ENCODE data around the gene RSU1. TPM values are rescaled to one million over a fixed set of nuclear protein-coding genes. Genes with fewer than 3 reads are reported as not detected.
"Not testable (repeated sequence)": the region's sequence is repeated elsewhere in the genome, so short reads cannot be mapped to it uniquely, and the experiment has no call there.

Gene RSU1
- total RNA-seq, 1 donor from 2014 or later: 125 TPM

- no peak for DNase-seq (ENCODE audit: low spot score)
These were observed 29.1 kb downstream of the RSU1 start for GRCh38 chr10:16788125-16788524.

DNA sequence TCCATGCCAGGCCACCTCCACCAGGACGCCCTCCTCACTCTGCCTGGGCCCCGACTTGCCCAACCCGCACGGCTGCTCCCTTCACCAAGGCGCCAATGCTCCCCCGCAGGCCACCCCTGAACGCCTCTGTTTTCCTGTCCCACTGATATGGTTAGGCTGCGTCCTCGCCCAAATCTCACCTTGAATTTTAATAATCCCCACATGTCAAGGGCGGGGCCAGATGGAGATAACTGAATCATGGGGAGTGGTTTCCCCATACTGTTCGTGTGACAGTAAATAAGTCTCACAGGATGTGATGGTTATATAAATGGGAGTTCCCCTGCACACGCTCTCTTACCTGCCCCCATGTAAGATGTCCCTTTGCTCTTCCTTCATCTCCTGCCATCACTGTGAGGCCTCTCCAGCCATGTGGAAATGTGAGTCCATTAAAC, 29.8 kb downstream of the RSU1 start:
- DNase-seq (ENCODE audit: low spot score): no peak

DNA sequence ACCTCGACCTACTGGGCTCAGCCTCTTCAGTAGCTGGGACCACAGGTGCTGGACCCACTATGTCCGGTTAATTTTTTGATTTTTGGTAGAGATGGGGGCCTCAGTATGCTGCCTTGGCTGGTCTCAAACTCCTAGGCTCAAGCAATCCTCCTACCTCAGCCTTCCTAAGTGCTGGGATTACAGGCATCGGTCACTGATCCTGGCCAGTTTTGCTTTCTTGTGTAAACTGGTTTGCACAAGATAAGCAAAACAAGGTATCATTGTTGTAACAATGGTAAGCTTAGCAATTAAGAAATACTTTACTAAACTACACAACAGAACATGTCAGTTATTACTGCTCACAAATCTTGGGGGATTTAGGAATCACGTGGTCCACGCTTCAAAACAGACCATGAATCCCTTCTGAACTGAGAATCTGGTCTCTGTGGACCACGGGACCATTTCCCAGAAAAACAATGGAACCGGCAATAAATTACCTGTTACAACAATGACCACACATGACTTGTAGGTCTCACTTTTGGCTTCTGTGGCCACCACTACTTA, 36.8 kb downstream of the RSU1 start:
- no peak for DNase-seq (ENCODE audit: low spot score)

DNA sequence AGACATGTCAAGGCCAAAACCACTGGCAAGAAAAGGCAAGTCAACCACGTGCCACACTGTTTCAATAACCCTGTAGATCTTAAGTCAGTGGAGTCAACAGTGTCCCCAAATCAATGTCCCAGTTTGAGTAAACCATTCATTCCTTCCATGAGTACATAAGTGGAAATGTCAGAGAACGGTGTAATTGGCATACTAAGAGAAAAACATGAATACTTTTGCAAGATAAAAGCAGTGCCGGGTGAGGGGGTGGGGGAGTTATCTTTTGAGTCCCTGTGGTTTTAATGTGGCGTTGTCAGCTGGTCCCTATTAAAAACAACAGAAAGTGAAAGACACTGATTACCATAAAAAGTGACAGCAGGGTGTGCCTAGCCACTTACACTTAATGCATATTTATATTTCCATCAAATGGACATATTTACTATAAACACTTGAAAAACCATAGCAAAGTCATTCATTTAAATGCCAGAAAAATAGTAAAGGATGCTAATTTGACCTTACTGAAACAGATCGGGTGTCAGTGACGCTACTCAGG, 37.8 kb downstream of the RSU1 start:
- no peak for DNase-seq (ENCODE audit: low spot score)

- no peak for DNase-seq (ENCODE audit: low spot score)
These were observed 39.5 kb downstream of the RSU1 start for GRCh38 chr10:16777473-16778370.

DNA sequence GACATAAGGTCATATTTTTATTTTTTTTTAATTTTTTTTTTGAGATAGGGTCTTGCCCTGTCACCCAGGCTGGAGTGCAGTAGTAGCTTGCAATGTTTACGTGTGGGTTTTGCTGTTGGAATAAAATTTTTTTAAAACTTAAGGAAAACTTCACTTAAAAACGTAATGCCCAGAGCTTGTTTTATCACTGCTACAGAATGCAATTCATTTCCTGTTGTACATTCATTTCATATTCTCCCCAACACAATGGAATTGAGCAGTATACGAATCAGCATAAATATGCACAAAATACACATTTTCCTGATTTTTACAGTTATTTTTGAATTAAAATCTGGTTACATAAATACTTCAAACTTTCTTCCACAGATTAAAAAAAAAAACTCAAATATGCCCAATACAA, 40.3 kb downstream of the RSU1 start:
- no peak for DNase-seq (ENCODE audit: low spot score)

- no peak for DNase-seq (ENCODE audit: low spot score)
These were observed 43.9 kb downstream of the RSU1 start for GRCh38 chr10:16773334-16773733.

DNA sequence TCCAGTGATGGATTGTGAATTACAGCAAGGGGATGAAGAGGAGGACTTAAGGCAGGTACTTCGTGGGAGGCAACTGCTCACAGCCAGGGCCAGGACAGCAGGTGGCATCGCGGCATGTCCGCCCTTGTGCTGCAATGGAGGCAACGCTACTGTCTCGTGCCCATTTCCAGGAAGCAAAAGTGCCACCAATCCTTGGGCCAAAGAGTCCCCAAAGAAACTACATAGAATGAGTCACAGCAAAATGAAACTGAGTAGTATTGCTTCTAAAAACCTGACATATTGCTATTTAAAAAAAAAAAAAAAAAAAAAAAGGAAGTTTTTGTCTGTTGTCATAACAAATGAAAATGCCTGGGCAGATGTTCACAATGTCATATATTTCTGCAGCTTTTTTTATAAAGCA, 46.6 kb downstream of the RSU1 start:
- no peak for DNase-seq (ENCODE audit: low spot score)

- DNase-seq (ENCODE audit: low spot score): no peak
These were observed 47.1 kb downstream of the RSU1 start for GRCh38 chr10:16770141-16770540.

GRCh38 chr10:16769331-16769730, 47.9 kb downstream of the RSU1 start:
- DNase-seq (ENCODE audit: low spot score): no peak

GRCh38 chr10:16768702-16769101, 48.5 kb downstream of the RSU1 start:
- no peak for DNase-seq (ENCODE audit: low spot score)

DNA sequence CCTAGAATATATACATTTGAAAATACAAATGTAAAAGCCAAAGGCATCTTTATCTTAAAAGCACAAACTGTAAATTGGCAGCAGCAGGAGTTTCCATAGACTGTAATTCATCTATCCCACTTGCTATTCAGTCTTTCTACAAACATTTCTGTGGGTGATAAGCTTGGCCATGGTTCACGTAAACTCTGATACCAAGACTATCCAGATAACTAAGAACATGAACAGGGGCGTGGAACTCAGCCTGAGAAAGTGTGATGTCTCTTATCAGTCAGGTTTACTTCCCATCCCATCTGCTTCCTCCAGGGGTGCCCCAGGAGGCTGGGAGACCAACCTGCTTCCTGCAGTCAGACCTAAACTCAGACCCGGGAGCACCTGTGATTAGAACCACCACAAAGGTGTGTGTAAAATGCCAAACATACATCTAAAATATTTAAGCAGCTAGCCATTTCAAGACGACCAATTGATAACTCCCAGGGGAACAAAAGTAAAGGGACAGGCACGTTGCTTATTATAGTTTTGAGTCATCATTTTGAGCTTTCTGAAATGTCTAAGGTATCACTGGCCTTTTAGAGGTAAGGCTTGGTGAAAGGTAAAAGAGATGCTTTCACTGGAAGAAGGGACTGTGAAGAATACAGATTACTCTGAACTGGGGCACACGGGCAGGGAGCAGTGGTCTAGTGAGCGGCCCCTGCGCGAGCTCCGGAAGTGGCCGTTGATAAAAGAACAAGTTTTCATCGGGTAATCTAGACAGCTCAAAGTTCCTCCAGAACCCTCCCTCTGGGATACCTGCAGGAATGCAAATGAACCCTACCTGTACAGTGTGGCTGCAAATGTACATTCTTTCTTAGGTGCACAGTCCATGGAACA, 51.5 kb downstream of the RSU1 start:
- no peak for DNase-seq (ENCODE audit: low spot score)

DNA sequence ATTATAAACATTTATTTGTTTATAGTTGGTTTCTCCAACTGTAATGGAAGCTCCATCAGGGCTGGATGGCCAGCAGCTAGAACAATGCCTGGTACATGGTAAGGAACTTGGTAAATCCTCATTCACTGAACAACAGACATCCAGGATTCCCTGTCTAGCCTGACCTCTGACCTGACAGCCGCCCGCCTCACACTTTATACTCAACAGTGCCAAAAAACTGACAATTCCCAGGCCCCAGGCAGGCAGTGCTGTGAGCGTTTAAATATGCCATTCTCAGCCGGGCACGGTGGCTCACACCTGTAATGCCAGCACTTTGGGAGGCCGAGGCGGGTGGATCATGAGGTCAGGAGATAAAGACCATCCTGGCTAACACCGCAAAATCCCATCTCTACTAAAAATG, 55.9 kb downstream of the RSU1 start:
- DNase-seq (ENCODE audit: low spot score): no peak

DNA sequence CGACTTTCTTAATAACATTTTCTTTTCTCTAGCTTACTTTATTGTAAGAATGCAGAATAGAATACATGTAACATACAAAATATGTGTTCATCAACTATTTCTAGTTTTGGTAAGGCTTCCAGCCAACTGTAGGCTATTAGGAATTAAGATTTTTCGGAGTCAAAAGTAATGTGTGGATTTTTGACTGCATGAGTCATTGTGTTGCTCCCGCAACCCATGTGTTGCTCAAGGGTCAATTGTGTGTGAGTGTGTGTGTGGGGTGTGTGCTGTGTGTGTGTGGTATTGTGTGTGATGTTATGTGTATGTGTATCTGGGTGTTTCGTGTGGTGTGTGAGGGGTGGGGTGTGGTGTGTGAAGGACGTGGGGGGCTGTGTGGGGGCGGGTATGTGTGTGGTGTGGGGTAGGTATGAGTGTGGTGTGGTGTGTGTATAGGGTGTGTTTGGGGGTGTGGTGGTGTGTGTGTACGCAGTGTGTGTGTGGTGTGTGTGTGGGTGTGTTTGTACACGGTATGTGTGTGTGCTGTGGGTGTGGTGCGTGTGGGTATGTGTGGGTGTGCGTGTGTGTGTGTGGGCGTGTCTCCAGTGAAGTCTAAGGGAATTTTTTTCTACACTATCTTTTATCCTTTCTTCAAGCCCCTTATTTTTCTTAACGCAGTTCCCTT, 60.5 kb downstream of the RSU1 start:
- no peak for DNase-seq (ENCODE audit: low spot score)

- no peak for DNase-seq (ENCODE audit: low spot score)
These were observed 62.5 kb downstream of the RSU1 start for GRCh38 chr10:16754765-16755164.

DNA sequence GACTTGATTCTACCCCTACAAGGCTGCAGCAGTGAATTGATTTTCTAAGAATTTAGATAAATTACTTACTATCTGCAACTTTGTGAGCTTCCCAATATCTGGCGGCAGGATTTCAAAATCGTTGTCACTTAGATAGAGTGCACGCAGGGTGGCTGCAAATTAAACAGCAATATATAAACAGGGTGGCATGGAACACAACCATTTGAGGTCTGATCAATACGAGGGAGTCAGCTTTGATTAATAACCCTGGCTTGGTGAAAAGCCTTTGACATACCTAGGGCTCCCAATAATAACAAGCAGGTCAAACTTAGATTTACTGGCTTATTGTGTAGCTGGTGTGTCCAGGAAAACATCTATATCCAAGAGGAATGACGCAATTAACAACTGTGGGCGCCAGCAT, 64.4 kb downstream of the RSU1 start:
- DNase-seq (ENCODE audit: low spot score): not testable (repeated sequence)

GRCh38 chr10:16752099-16752498, 65.1 kb downstream of the RSU1 start:
- DNase-seq (ENCODE audit: low spot score): no peak

- DNase-seq (ENCODE audit: low spot score): no peak
These were observed 66.0 kb downstream of the RSU1 start for GRCh38 chr10:16751244-16751643.

- no peak for DNase-seq (ENCODE audit: low spot score)
These were observed 66.8 kb downstream of the RSU1 start for GRCh38 chr10:16750461-16750860.

GRCh38 chr10:16748749-16749148, 68.5 kb downstream of the RSU1 start:
- DNase-seq (ENCODE audit: low spot score): no peak

- DNase-seq (ENCODE audit: low spot score): no peak
These were observed 70.4 kb downstream of the RSU1 start for GRCh38 chr10:16746856-16747255.

Data from mesenteric fat pad (tissue), 1 donor.